Peyer's patch (tissue), 4 donors: ENCODE results near the gene CD300LG. TPM values are rescaled to one million over a fixed set of nuclear protein-coding genes. Genes with fewer than 3 reads are reported as not detected.

Experiments used
- DNase-seq, 3 donors: peaks; one replicate each; pipeline ENCODE4 v3.0.0-alpha.2; 2017 to 2019
- H3K27ac ChIP-seq, 4 donors: fragments of 200-600 bp; sonication (generic); one replicate each; pipeline ENCODE4 v1.5.1; 2016 to 2019
- H3K27me3 ChIP-seq, 2 donors: fragments of 200-600 bp; sonication (generic); one replicate each; pipeline ENCODE4 v1.5.1; 2019
- H3K36me3 ChIP-seq, 3 donors: fragments of 200-600 bp; sonication (generic); one replicate each; pipeline ENCODE4 v1.5.1; 2016 to 2019
- H3K4me1 ChIP-seq, 4 donors: fragments of 200-600 bp; sonication (generic); one replicate each; pipeline ENCODE4 v1.5.1; 2016 to 2019
- H3K4me3 ChIP-seq, 4 donors: fragments of 200-600 bp; sonication (generic); 1 replicate in 3 of 4; 2 replicates in 1 of 4; pipeline ENCODE4 v1.5.1; 2016 to 2019; ENCODE audit warnings: mild to moderate bottlenecking in 1 of 4
- H3K9me3 ChIP-seq, 4 donors: fragments of 200-600 bp; sonication (generic); one replicate each; pipeline ENCODE4 v1.5.1; 2016 to 2019; ENCODE audit warnings: mild to moderate bottlenecking in 1 of 4
- CTCF ChIP-seq, 6 experiments: fragments of 450-650 bp in 4 of 6; fragments of 200-600 bp in 2 of 6; sonication (generic) in 1 of 6; IDR thresholded peaks; one replicate each; pipeline ENCODE4 v1.5.1; 2017 to 2019; ENCODE audit warnings: antibody characterized with exemption in 6 of 6, mild to moderate bottlenecking in 3 of 6, moderate library complexity in 1 of 6
- POLR2A ChIP-seq, 2 donors: fragments of 450-650 bp; IDR thresholded peaks; one replicate each; pipeline ENCODE4 v1.5.1; 2017; ENCODE audit warnings: antibody characterized with exemption in 2 of 2, mild to moderate bottlenecking in 2 of 2, moderate library complexity in 2 of 2
- total RNA-seq, 4 donors: library from RNA; depleted of rRNA; stranded (reverse); fragments of >200 nt; gene quantifications; one replicate each; pipeline ENCODE4 v1.1.0, GENCODE V29; 2016

CD300LG gene
- total RNA-seq, 4 donors from 2014 or later, result 0.54 TPM; not detected in 3

- DNase-seq, result no peak
- Histone ChIP-seq H3K36me3 (no peaks in the 10 kb centered on the region), H3K27ac (no peak overlapping the region), H3K4me3 (no peak overlapping the region), H3K9me3 (no peaks in the 10 kb centered on the region), H3K27me3 (no peaks in the 10 kb centered on the region), H3K4me1 (peaks cover 0 to 10% (median 0%) of the 10 kb centered on the region in 4 donors)
- TF ChIP-seq POLR2A (IDR thresholded peaks at IDR 0.05) (no peak), CTCF (IDR thresholded peaks at IDR 0.05) (no peak)
These were observed 34.2 kb downstream of the CD300LG start for GRCh38 chr17:43881181-43881580.

- Histone ChIP-seq H3K27me3 (no peaks in the 10 kb centered on the region), H3K4me3 (no peak overlapping the region), H3K36me3 (no peaks in the 10 kb centered on the region), H3K9me3 (no peaks in the 10 kb centered on the region), H3K4me1 (peaks cover 0 to 10% (median 0%) of the 10 kb centered on the region in 4 donors), H3K27ac (no peak overlapping the region)
- TF ChIP-seq CTCF (IDR thresholded peaks at IDR 0.05) (no peak), POLR2A (IDR thresholded peaks at IDR 0.05) (no peak)
- DNase-seq, result no peak
These were observed 35.0 kb downstream of the CD300LG start for GRCh38 chr17:43881758-43882505.

GRCh38 chr17:43882761-43883415 lies 35.9 kb downstream of the CD300LG start:
- H3K36me3 ChIP-seq, result no peaks in the 10 kb centered on the region
- H3K9me3 ChIP-seq, result no peaks in the 10 kb centered on the region
- H3K4me3 ChIP-seq, result no peak overlapping the region
- DNase-seq, result no peak
- no peaks in the 10 kb centered on the region for H3K27me3 ChIP-seq
- no peak for TF ChIP-seq CTCF (IDR thresholded peaks at IDR 0.05)
- TF ChIP-seq POLR2A (IDR thresholded peaks at IDR 0.05), result no peak
- H3K27ac ChIP-seq, result no peak overlapping the region
- peaks cover 0 to 10% (median 0%) of the 10 kb centered on the region in 4 donors for H3K4me1 ChIP-seq

- Histone ChIP-seq H3K4me3 (no peak overlapping the region), H3K36me3 (no peaks in the 10 kb centered on the region), H3K9me3 (no peaks in the 10 kb centered on the region), H3K4me1 (no peaks in the 10 kb centered on the region), H3K27ac (no peak overlapping the region), H3K27me3 (no peaks in the 10 kb centered on the region)
- no peak for DNase-seq
- TF ChIP-seq POLR2A (IDR thresholded peaks at IDR 0.05) (no peak), CTCF (IDR thresholded peaks at IDR 0.05) (no peak)
These were observed 41.6 kb downstream of the CD300LG start for GRCh38 chr17:43888548-43888947.

- no peak for DNase-seq
- H3K4me3 ChIP-seq, result no peak overlapping the region
- H3K27ac ChIP-seq, result no peak overlapping the region
These were observed 43.3 kb downstream of the CD300LG start for GRCh38 chr17:43890240-43890639.

More at GRCh38 chr17:43890240-43890639, 43.3 kb downstream of the CD300LG start:
- Histone ChIP-seq H3K27me3 (no peaks in the 10 kb centered on the region), H3K4me1 (no peaks in the 10 kb centered on the region), H3K36me3 (no peaks in the 10 kb centered on the region), H3K9me3 (no peaks in the 10 kb centered on the region)
- TF ChIP-seq CTCF (IDR thresholded peaks at IDR 0.05), result no peak
